DOHH2 (cell line): Measurements from ENCODE around the gene IBA57.
"Not testable (repeated sequence)": the region's sequence is repeated elsewhere in the genome, so short reads cannot be mapped to it uniquely, and the experiment has no call there.

Experiments used
- H3F3A ChIP-seq: fragments of 200-600 bp; sonication (generic), shearing (Covaris generic); 2 replicates; pipeline ENCODE4 v1.6.0; 2016; ENCODE audit warnings: antibody characterized with exemption, mild to moderate bottlenecking; ENCODE audit not compliant: control insufficient read depth, insufficient read depth
- H3K27ac ChIP-seq: fragments of 200-600 bp; sonication (generic); 2 replicates; pipeline ENCODE4 v1.5.1; 2014; ENCODE audit warnings: low read depth, mild to moderate bottlenecking, low read length, moderate library complexity
- H3K27me3 ChIP-seq: fragments of 200-600 bp; sonication (generic); 2 replicates; pipeline ENCODE4 v1.6.1; 2014; ENCODE audit warnings: mild to moderate bottlenecking, low read length, mixed read lengths; ENCODE audit not compliant: control insufficient read depth
- H3K36me3 ChIP-seq: fragments of 200-600 bp; sonication (generic); 2 replicates; pipeline ENCODE4 v1.6.1; 2014; ENCODE audit warnings: mild to moderate bottlenecking, low read length, moderate library complexity, mixed read lengths; ENCODE audit not compliant: control insufficient read depth
- H3K4me1 ChIP-seq: fragments of 200-600 bp; sonication (generic); 2 replicates; pipeline ENCODE4 v1.6.1; 2014; ENCODE audit warnings: mild to moderate bottlenecking, low read length, mixed read lengths; ENCODE audit not compliant: control insufficient read depth
- H3K4me2 ChIP-seq: fragments of 200-600 bp; sonication (generic); 2 replicates; pipeline ENCODE4 v1.6.0; 2014; ENCODE audit warnings: mild to moderate bottlenecking, low read length, moderate library complexity
- H3K4me3 ChIP-seq: fragments of 200-600 bp; sonication (generic); 2 replicates; pipeline ENCODE4 v1.5.1; 2014; ENCODE audit warnings: mild to moderate bottlenecking, low read length, mixed read lengths
- H3K79me2 ChIP-seq: fragments of 200-600 bp; sonication (generic); 2 replicates; pipeline ENCODE4 v1.6.1; 2014; ENCODE audit warnings: mild to moderate bottlenecking, low read length, mixed read lengths; ENCODE audit not compliant: control insufficient read depth
- H3K9me2 ChIP-seq: fragments of 200-600 bp; sonication (generic); replicated peaks from 2 replicates; pipeline ENCODE4 v1.6.1; 2014; ENCODE audit warnings: mild to moderate bottlenecking, low read length, mixed read lengths; ENCODE audit not compliant: control insufficient read depth
- H3K9me3 ChIP-seq: fragments of 200-600 bp; sonication (generic); 2 replicates; pipeline ENCODE4 v1.6.1; 2014; ENCODE audit warnings: antibody characterized with exemption, low read length, mixed read lengths; ENCODE audit not compliant: control insufficient read depth, insufficient read depth
- H4K20me1 ChIP-seq: fragments of 200-600 bp; sonication (generic); 2 replicates; pipeline ENCODE4 v1.6.0; 2014; ENCODE audit warnings: low read depth, mild to moderate bottlenecking, antibody characterized with exemption, low read length, moderate library complexity; ENCODE audit not compliant: control insufficient read depth, insufficient read depth
- CTCF ChIP-seq: fragments of 200-600 bp; sonication (generic); IDR thresholded peaks from one replicate; pipeline ENCODE4 v1.5.1; 2014; ENCODE audit warnings: antibody characterized with exemption, mild to moderate bottlenecking, low read depth, low read length; ENCODE audit not compliant: poor library complexity, severe bottlenecking
- EZH2phosphoT487 ChIP-seq: fragments of 200-600 bp; sonication (generic); IDR thresholded peaks from 2 replicates; pipeline ENCODE4 v1.6.1; 2017; ENCODE audit warnings: borderline replicate concordance, mild to moderate bottlenecking, antibody characterized with exemption, low read length, moderate library complexity, mixed read lengths

IBA57 gene

GRCh38 chr1:228170666-228171065 is 5.1 kb downstream of the IBA57 start:
- H3K4me2 ChIP-seq: no peak overlapping the region
- no peak overlapping the region for H3K4me3 ChIP-seq
- peaks cover 9% of the 10 kb centered on the region; the same call in 1 of the 2 replicates for H3K36me3 ChIP-seq
- H3K27ac ChIP-seq: no peak overlapping the region
- H3K9me3 ChIP-seq: peaks cover 5% of the 10 kb centered on the region; the same call in 1 of the 2 replicates
- peaks cover 6% of the 10 kb centered on the region; the same call in 1 of the 2 replicates for H4K20me1 ChIP-seq
- H3K4me1 ChIP-seq: peaks cover 11% of the 10 kb centered on the region
- H3K9me2 ChIP-seq: no peaks in the 10 kb centered on the region
- TF ChIP-seq EZH2phosphoT487: no peak
- H3K27me3 ChIP-seq: no peaks in the 10 kb centered on the region
- no peaks in the 10 kb centered on the region for H3F3A ChIP-seq
- H3K79me2 ChIP-seq: peaks cover 50% of the 10 kb centered on the region

GRCh38 chr1:228171221-228171891 is 5.8 kb downstream of the IBA57 start:
- peaks cover 47% of the 10 kb centered on the region for H3K79me2 ChIP-seq
- H3K4me1 ChIP-seq: peaks cover 9% of the 10 kb centered on the region
- H3K27me3 ChIP-seq: no peaks in the 10 kb centered on the region
- no peak overlapping the region for H3K27ac ChIP-seq
- peaks cover 9% of the 10 kb centered on the region; the same call in 1 of the 2 replicates for H3K36me3 ChIP-seq
- H3F3A ChIP-seq: no peaks in the 10 kb centered on the region
- H3K4me2 ChIP-seq: no peak overlapping the region
- TF ChIP-seq CTCF (no peak), EZH2phosphoT487 (no peak)
- peaks cover 5% of the 10 kb centered on the region; the same call in 1 of the 2 replicates for H3K9me3 ChIP-seq
- peaks cover 5% of the 10 kb centered on the region; the same call in 1 of the 2 replicates for H4K20me1 ChIP-seq
- H3K4me3 ChIP-seq: no peak overlapping the region
- no peaks in the 10 kb centered on the region for H3K9me2 ChIP-seq

GRCh38 chr1:228172591-228173527 is 7.3 kb downstream of the IBA57 start:
- Histone ChIP-seq H4K20me1 (no peaks in the 10 kb centered on the region; the same call in 1 of the 2 replicates), H3K9me3 (peaks cover 5% of the 10 kb centered on the region; the same call in 1 of the 2 replicates), H3K9me2 (no peaks in the 10 kb centered on the region), H3K27ac (no peak overlapping the region), H3F3A (no peaks in the 10 kb centered on the region), H3K4me3 (no peak overlapping the region), H3K27me3 (no peaks in the 10 kb centered on the region), H3K36me3 (peaks cover 9% of the 10 kb centered on the region; the same call in 1 of the 2 replicates), H3K4me1 (peaks cover 3% of the 10 kb centered on the region; the same call in 1 of the 2 replicates), H3K79me2 (peaks cover 35% of the 10 kb centered on the region), H3K4me2 (no peak overlapping the region)
- TF ChIP-seq CTCF (no peak), EZH2phosphoT487 (no peak)

GRCh38 chr1:228173528-228174481 is 8.2 kb downstream of the IBA57 start:
- not testable (repeated sequence) for H3K4me3 ChIP-seq, H3K4me1 ChIP-seq, H3F3A ChIP-seq, H3K4me2 ChIP-seq, H4K20me1 ChIP-seq, H3K27ac ChIP-seq, H3K9me3 ChIP-seq, H3K36me3 ChIP-seq, H3K27me3 ChIP-seq, H3K9me2 ChIP-seq
- peaks cover 28% of the 10 kb centered on the region for H3K79me2 ChIP-seq
